Cerebellar cortex (tissue), 1 donor: ENCODE measurements around the gene ZIM2.
A peak's percentile ranks its signal among the peaks of the same experiment; 100 is the strongest.

ENCODE experiments used
- DNase-seq: peaks from one replicate; pipeline ENCODE4 v3.0.0-alpha.2; 2015; ENCODE audit warnings: low spot score

ZIM2 gene

DNA sequence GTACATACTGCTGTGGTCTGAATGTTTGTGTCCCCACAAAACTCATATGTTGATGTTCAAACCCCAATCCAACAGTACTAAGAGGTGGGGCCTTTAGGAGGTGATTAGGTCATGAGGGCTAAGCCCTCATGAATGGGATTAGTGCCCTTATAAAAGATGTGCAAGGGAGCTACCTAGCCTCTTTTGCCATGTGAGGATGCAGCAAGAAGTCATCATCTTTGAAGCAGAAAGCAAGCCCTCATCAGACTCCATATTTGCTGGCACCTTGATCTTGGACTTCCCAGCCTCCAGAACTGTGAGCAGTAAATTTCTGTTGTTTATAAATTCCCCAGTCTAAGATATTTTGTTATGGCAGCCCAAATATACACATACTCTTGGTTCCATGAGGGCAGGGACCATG is 33.9 kb downstream of the ZIM2 start:
- no peak for DNase-seq

DNA sequence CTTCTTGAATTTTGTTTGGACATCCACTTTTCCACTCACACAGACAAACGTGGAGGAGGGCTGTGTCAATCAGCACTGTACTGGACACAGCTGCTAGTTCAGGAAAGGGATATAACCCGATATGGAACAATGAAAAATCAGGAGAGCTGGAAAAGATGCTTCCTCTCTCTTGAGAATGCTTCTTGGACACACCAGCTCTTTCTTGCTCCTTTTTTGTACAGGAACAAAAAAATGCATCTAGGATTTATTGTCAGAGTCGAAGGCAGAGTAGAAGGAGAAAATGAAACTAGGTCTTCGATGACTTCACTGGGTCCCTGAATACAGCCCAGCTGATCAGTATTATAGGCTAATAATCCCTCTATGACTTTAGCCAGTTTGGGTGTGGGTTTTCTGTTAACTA is 62.2 kb downstream of the ZIM2 start:
- no peak for DNase-seq

DNA sequence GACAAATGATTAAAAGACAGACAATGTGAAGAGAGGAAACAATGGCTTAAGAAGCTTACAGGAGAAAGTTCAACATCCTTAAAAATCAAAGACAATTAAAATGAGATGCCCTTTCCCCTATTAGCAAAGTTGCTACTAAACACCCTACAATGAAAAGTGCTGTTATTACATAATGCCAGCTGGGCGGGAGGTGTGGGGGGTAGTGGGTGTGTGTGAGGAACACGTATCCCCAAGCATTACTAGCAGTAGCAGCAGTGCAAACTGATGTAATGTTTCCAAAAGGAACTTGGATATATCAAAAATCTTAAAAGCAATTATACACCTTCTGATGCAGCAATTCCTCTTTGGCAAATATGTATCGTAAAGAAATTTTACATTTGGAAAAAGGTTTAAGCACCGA is 70.9 kb downstream of the ZIM2 start:
- no peak for DNase-seq

DNA sequence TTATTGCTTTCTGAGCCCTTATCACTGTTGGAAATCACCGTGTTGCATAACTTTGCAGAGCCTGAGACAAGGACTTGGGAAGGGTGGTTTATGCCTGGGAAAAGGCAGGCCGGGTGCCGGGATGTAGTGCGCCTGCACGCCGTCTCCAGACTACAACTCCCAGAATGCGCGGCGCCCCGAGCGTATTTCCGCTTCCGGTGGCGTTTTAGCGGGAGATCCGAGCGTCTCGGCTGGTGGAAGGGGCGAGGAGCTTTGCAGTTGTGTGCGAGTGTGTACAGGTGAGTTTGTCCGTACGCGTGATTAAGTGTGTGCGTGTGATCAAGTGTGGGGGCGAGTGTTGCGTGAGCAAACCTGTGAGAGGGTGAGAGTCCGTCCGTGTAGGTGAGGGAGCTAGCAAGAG is 75.4 kb downstream of the ZIM2 start:
- DNase-seq: peak; percentile 76

DNA sequence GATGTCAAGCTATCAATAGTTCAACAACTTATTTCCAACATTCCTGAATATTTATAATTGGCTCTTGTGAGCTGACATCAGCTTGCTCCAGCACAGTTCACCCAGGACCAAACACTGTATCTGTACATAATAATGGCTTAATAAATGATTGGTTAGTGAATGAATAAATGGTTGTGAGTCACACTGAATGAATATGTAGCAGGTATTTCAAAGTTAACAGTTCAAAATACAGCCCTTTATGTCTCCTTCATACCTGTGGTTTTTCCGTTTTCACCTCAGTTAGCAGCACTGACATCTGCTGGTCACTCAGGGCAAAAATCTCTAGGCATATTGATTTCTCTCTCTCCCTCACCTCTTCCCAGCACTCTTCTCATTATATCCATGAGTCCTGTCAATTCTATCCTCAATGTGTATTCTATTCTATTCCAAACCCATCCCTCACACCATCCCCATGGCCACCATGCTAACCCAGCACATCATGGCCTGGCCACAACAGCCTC is 76.3 kb downstream of the ZIM2 start:
- DNase-seq: no peak

DNA sequence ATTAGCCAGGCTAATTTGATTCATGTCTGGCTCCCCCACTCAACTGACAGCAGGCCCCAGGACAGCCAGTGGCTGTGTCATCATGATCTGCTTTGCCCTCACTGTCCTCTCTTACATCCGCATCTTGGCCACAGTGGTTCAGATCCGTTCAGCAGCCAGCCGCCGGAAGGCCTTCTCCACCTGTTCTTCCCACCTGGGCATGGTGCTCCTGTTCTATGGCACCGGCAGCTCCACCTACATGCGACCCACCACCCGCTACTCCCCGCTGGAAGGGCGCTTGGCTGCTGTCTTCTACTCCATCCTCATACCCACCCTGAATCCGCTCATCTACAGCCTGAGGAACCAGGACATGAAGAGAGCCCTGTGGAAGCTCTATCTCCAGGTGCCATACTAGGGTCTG is 79.7 kb downstream of the ZIM2 start:
- DNase-seq: no peak

DNA sequence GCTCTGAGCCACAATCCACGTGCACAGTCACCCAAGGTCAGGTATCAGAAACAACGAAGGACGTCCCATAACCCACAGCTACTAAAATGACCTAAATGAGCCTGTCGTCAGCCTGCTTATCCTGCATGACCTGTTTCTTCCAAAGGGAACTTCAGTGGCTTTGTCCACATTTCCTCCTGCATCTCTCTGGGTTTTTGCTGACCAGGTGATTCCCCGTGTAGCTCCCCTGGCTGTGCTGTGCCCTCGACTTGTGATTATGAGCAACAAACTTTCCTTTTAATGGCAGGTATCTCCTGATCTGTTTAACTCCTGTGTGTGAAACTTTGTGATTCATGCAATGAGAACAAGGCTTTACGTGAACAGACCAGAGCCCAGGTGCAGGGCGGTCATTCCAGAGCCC is 81.0 kb downstream of the ZIM2 start:
- no peak for DNase-seq

DNA sequence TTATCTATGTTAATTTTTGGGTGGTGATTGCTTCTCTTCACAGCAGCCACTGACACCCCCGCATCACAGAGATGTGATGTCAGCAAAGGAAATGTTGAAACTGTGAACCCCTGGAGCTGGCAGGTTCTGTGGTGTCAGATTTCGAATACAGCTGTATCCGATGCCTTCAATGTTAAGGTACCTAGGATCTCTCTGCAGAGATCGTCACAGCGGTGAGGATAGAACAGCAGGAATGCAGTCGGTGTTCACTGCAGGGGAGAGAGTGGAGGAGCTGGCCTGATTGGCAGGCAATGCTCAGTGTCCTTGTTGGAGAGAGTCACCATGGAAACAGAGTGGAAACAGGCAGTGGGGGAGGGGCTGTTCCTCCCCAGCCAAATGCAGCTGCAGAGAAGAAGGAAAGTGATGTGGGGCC is 89.4 kb downstream of the ZIM2 start:
- peak; percentile 14 for DNase-seq

DNA sequence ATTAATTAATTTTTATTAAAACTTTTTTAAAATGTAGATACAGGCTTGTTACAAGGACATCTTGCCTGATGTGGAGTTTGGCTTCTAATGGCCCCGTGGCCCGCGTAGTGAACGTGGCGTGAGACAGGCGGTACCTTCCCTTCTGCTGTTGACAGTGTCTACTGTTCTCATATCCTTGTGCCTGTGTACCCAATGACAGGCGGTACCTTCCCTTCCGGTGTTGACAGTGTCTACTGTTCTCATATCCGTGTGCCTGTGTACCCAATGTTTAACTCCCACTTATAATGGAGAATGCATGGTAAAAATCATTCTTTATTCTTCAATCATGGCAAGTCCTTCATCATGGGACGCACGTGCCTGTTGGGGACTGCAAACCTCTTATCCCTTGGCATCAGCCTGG is 89.9 kb downstream of the ZIM2 start:
- no peak for DNase-seq

DNA sequence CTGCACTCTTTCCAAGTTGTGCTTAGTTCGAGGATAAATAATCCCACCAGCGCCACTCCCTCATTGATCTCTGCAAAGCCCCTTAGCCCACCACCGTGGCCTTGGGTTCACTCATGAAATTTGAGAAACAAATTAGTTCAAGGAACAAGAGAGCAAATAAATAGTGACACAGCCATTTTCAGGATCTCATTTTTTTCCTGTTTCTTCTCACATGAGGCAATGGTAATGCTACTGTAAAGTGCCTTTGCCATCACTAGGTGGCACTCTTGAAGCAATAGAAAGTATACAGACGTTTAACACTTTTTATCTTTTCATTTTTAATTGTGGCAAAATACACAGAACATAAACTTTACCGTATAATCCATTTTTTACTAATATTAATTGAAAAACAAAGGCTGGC is 92.1 kb downstream of the ZIM2 start:
- DNase-seq: peak; percentile 53

DNA sequence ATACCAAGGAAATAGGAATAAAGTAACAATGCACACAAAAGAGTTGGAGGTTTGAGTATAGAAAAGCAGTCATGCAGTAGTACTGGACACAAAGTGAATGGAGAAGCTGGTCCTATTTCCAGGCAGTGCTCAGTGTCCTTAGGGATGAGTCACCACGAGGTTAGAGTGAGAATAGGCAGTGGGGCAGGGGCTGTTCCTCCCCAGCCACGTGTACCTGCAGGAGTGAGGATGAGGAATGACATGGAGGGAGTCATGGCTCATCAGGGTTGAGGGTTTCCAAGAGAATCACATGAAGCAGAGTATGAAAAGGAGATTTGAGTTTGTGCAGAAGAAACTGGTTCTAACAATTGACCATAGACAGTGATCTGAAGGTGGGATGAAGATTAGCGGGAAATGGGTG is 94.2 kb downstream of the ZIM2 start:
- no peak for DNase-seq

DNA sequence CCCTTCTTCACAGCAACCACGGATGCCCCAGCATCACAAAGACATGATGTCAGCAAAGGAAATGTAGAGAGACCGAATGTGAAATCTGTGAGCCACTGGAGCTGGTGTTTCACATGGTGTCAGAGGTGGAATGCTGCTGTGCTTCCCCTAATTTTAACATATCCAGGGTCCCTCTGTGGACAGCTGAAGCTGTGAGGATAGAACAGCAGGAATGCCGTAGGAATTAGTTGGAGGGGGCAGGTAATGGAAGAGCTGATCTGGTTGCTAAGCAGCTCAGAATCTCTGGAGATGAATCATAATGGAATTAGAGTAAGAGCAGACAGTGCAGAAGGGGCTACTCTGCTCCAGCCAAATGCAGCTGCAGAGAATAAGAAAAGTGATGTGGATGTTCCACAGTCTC is 100.0 kb downstream of the ZIM2 start:
- no peak for DNase-seq

DNA sequence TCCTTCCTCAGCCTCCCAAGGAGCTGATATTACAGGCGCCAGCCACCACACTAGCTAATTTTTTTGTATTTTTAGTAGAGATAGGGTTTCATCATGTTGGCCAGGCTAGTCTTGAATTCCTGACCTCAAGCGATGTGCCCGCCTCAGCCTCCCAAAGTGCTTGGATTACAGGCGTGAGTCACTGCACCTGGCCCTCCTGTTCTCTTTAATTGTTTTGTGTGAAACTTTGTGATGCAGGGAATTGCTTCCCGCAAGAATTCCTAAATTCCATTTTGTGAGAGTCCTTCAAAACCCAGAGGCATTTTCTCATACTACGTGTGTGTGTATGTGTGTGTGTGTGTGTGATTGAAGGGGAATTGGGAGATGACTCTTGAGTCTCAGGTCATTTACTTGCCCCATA is 104.0 kb downstream of the ZIM2 start:
- no peak for DNase-seq

DNA sequence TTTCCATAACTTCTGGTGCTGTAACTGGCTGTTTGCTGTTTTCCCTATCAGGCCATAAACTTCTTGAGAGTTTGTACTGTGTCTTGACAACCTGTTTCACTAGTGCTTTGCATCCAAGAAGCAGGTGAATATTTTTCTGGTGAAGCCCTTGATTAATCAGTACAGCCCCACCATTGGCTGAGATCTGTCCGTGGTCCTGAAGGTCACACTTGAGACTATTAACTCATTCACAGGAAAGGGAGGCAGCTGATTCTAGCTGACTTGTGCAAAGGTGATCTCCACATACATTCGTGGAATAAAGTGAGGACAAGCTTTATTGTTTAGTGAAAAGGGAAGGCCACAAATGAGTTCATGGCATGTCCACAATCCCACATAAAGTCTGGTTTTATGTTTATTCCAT is 107.5 kb downstream of the ZIM2 start:
- DNase-seq: no peak

DNA sequence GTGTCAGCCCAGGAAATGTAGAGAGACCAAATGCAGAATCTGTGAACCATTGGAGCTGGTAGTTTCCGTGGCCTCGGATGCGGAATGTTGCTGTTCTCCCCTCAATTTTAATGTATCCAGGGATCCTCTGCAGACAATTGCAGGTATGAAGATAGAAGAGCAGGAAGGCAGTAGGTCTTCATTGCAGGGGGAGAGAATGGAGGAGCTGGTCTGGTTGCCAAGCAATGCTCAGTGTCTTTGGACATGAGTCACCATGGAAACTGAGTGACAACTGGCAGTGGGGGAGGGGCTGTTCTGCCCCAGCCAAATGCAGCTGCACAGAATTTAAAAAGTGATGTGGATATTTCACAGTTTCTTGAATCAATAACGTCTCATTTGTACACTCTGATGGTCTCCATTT is 112.8 kb downstream of the ZIM2 start:
- no peak for DNase-seq

DNA sequence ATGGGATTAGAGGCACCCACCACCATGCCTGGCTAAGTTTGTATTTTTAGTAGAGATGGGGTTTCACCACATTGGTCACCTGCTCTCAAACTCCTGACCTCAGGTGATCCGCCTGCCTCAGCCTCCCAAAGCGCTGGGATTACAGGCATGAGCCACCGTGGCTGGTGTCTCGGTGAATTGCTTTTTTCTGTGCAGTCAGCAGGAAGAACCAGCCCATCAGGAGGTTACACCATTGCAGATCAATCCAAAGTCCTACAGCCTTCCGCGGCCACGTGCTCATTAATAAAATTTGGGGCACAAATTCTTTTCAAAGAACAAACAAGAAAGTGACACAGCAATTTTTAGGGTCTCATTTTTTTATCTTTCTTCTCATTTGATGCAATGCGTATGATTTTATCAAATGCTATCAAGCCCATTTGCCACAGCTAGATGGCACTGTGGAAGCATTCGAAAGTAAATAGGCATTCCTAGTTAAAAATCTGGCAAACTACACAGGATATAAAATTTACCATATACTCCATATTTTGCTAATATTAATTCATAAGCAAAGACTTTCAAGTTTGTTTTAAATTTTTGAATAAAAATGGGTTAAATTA is 114.6 kb downstream of the ZIM2 start:
- peak; percentile 59 for DNase-seq
